Measurements from ENCODE around the gene FAM168A.

DNA sequence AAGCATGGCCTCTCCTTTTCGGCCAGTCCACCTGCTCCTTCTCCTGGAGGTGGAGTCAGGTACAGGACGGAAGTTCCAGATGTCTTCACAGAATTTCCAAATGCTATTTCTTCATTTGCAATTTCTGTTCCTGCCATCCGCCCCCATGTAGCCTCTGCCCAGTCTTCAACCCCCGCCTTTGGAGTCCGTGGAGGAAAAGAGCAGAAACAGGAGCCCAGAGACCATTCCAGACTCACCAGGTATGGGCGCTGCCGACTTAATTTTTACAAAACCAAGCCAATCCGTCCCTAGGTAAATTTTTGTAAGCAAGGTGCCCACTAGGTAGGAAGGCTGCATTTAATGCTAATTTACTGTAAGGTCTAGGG is 192.8 kb downstream of the FAM168A start:
- TF ChIP-seq, protein P1, sequence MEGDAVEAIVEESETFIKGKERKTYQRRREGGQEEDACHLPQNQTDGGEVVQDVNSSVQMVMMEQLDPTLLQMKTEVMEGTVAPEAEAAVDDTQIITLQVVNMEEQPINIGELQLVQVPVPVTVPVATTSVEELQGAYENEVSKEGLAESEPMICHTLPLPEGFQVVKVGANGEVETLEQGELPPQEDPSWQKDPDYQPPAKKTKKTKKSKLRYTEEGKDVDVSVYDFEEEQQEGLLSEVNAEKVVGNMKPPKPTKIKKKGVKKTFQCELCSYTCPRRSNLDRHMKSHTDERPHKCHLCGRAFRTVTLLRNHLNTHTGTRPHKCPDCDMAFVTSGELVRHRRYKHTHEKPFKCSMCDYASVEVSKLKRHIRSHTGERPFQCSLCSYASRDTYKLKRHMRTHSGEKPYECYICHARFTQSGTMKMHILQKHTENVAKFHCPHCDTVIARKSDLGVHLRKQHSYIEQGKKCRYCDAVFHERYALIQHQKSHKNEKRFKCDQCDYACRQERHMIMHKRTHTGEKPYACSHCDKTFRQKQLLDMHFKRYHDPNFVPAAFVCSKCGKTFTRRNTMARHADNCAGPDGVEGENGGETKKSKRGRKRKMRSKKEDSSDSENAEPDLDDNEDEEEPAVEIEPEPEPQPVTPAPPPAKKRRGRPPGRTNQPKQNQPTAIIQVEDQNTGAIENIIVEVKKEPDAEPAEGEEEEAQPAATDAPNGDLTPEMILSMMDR (IDR thresholded peaks at IDR 0.05): no peak
- TF ChIP-seq, protein P2, sequence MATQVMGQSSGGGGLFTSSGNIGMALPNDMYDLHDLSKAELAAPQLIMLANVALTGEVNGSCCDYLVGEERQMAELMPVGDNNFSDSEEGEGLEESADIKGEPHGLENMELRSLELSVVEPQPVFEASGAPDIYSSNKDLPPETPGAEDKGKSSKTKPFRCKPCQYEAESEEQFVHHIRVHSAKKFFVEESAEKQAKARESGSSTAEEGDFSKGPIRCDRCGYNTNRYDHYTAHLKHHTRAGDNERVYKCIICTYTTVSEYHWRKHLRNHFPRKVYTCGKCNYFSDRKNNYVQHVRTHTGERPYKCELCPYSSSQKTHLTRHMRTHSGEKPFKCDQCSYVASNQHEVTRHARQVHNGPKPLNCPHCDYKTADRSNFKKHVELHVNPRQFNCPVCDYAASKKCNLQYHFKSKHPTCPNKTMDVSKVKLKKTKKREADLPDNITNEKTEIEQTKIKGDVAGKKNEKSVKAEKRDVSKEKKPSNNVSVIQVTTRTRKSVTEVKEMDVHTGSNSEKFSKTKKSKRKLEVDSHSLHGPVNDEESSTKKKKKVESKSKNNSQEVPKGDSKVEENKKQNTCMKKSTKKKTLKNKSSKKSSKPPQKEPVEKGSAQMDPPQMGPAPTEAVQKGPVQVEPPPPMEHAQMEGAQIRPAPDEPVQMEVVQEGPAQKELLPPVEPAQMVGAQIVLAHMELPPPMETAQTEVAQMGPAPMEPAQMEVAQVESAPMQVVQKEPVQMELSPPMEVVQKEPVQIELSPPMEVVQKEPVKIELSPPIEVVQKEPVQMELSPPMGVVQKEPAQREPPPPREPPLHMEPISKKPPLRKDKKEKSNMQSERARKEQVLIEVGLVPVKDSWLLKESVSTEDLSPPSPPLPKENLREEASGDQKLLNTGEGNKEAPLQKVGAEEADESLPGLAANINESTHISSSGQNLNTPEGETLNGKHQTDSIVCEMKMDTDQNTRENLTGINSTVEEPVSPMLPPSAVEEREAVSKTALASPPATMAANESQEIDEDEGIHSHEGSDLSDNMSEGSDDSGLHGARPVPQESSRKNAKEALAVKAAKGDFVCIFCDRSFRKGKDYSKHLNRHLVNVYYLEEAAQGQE (IDR thresholded peaks at IDR 0.05; ENCODE audit: insufficient read depth in 1 of 2, low read depth in 2 of 2, low read length in 1 of 2): no peak
- TF ChIP-seq POLR2AphosphoS5 (IDR thresholded peaks at IDR 0.05; ENCODE audit: low read depth, low read length): no peak
- TF ChIP-seq SIN3A (IDR thresholded peaks at IDR 0.05; ENCODE audit: borderline replicate concordance, insufficient read depth, low read depth, low read length): no peak
- no peak for TF ChIP-seq TCF7L2 (IDR thresholded peaks at IDR 0.05; ENCODE audit: low read depth, low read length)
